ENCODE measurements around the gene SLC6A3.

Gene SLC6A3

DNA sequence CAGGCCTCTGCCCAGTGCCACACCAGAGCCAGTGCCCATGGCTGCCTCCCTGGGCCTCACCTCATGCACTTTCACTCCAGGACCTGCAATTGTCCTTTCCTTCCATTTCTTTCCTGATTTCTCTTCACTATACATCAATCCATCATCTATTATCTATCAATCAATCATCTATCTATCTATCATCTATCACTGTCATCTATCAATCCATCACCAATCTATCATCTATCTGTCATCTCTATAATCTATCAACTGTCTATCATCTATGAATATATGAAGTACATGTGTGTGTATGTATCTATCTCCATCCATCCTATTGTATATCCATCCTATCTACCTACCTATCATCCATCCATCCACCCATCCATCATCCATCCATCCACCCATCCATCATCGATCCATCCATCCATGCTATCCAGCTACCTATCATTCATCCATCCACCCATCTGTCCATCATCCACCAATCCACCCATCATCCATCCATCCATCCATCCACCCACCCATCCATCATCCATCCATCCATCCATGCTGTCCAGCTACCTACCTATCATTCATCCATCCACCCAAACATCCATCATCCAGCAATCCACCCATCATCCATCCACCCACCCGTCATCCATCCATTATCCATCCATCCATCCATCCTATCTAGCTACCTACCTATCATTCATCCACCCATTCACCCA lies 26.9 kb downstream of the SLC6A3 start:
- TF ChIP-seq, protein P1, sequence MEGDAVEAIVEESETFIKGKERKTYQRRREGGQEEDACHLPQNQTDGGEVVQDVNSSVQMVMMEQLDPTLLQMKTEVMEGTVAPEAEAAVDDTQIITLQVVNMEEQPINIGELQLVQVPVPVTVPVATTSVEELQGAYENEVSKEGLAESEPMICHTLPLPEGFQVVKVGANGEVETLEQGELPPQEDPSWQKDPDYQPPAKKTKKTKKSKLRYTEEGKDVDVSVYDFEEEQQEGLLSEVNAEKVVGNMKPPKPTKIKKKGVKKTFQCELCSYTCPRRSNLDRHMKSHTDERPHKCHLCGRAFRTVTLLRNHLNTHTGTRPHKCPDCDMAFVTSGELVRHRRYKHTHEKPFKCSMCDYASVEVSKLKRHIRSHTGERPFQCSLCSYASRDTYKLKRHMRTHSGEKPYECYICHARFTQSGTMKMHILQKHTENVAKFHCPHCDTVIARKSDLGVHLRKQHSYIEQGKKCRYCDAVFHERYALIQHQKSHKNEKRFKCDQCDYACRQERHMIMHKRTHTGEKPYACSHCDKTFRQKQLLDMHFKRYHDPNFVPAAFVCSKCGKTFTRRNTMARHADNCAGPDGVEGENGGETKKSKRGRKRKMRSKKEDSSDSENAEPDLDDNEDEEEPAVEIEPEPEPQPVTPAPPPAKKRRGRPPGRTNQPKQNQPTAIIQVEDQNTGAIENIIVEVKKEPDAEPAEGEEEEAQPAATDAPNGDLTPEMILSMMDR (IDR thresholded peaks at IDR 0.05; ENCODE audit: low read depth, low read length), result no peak
- H3K4me3 ChIP-seq (replicated peaks in 1 of 2; ENCODE audit: low read depth in 2 of 2, low read length in 2 of 2), result no peak overlapping the region
- no peak for DNase-seq (ENCODE audit: low read depth in 2 of 2)

DNA sequence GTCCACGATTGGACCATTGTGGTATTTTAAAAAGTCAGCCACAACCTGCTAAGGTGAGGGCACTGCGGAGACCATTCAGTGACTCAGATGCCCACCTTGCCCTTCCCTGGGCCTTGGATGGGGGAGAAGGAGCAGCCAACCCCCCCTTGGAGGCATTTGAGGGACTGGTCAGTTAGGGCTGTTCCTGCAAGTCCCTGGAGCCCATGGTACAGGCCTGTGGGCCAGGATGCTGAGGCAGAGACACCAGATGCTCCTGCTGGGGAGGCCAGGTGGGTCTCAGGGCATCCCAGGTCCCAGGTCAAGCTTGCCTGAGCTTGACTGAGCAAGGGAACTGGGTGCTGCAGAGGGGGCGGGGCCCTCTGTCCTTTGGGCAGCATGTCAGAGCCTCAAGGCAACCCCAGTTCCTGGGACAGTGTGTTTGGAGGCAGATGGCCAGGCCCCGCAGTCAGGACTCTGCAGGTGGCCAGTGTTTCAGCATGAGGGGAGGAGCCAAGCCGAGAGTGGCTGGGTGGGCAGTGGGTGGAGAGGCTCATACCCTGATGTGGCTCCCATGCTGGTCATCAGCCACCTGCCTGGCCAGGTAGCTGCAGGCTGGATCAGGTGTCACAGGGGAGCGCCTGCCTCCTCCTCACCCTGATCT lies 27.5 kb downstream of the SLC6A3 start:
- no peak overlapping the region for H3K4me3 ChIP-seq (replicated peaks in 1 of 2; ENCODE audit: low read depth in 2 of 2, low read length in 2 of 2)
- TF ChIP-seq, protein P1 (IDR thresholded peaks at IDR 0.05; ENCODE audit: low read depth, low read length), result no peak
- no peak for DNase-seq (ENCODE audit: low read depth in 2 of 2)

DNA sequence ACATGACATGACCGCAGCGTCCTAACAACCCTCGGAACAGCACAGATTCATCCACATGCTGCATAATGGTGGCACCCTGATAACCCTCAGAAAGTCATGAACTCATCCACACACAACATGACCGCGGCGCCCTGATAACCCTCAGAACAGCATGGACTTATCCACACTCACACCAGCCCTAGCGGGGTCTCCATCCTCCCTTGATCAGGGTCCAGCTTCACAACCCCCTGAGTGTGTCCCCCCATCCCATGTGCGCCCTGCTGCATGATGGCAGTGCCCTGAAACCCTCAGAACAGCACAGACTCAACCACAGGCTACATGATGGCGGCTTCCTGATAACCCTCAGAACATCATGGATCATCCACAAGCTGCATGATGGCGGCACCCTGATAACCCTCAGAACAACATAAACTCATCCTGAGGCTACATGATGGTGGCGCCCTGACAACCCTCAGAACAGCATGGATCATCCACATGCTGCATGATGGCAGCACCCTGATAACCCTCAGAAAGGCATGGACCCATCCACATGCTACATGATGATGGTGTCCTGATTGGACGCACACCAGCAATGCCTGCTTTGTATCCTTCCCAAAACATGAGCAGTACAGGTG lies 28.3 kb downstream of the SLC6A3 start:
- no peak for DNase-seq (ENCODE audit: low read depth in 2 of 2)
- TF ChIP-seq, protein P1 (IDR thresholded peaks at IDR 0.05; ENCODE audit: low read depth, low read length), result no peak
- H3K4me3 ChIP-seq (replicated peaks in 1 of 2; ENCODE audit: low read depth in 2 of 2, low read length in 2 of 2), result no peak overlapping the region

DNA sequence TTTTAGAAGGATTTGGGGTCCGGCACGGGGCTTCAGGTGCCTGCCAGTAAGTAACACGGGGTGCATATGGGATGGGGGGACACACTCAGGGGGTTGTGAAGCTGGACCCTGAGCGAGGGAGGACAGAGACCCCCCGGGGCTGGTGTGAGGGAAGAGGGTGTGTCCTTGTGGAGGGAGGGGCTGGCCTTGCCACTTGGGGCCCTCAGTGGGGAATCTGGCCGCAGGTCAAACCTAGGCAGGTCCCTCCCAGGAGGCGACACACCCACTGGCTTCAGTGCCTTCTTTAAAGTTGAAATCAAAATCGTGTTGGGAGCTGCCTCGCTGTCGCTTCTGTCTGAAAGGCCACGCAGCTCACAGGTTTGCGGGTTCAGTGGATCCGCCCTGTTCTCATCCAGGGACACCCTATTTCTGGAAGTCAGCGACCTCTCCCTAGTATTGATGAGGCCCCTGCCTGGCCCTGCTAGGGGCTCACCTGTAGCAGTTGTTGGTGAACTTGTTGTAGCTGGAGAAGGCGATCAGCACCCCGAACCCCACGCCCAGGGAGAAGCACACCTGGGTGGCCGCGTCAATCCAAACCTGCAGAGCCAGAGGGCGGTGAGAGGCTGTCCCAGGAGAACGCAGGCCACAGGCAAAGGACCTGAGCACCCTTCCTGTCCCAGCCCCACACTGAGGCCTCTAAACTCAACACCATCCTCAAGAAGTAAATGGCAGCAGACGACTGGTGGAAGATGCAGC lies 29.4 kb downstream of the SLC6A3 start:
- TF ChIP-seq, protein P1 (IDR thresholded peaks at IDR 0.05; ENCODE audit: low read depth, low read length), result no peak
- DNase-seq (ENCODE audit: low read depth in 2 of 2), result no peak
- H3K4me3 ChIP-seq (replicated peaks in 1 of 2; ENCODE audit: low read depth in 2 of 2, low read length in 2 of 2), result no peak overlapping the region

DNA sequence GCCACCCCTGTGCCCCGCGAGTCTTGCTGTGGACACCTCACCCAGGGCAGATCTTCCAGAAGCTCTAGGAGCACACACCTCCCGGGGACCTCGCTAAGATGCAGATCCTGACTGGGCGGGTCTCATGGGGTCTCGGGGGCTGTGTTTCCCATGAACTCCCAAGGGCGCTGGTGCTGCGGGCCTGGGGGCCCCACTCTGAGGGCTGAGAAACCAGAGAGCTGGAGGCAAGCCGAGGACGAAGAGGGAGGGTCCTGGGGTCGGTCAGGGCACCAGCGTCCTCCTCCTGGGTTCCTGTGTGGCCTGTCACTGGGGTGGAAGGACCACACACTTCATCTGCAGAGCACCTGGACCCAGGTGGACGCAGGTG lies 30.2 kb downstream of the SLC6A3 start:
- H3K4me3 ChIP-seq (replicated peaks in 1 of 2; ENCODE audit: low read depth in 2 of 2, low read length in 2 of 2), result no peak overlapping the region
- DNase-seq (ENCODE audit: low read depth in 2 of 2), result no peak
- TF ChIP-seq, protein P1 (IDR thresholded peaks at IDR 0.05; ENCODE audit: low read depth, low read length), result no peak

DNA sequence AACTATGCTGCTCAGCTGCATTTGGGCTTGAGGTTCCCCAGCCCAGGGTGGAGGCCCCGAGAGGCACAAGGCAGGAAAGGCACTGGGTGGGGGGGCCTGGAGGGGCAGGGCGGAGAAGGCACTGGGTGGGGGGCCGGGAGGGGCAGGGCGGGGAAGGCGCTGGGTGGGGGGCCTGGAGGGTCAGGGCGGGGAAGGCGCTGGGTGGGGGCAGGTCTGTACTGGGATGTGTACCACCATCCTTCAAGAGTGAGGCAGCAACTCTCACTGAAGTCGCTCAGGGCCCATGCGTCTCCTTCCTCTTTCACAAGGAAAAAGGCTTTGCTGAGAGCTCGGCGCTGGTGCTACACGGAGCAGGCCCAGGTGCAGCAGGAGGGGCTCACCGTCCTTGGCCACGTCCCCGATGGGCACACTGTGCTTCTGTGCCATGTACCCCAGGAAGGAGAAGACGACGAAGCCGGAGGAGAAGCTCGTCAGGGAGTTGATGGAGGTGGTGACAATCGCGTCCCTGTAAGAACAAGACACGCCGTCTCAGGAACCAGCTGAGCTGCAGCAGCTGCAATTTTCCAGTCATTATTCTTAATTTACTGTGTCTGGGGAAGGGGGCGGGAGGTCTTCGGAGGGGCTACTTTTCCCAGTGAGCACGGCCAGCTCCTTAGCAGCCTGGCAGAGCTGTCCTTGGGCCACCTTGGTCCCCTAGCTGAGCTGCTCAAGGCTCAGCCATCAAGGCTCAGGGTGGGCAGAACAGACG lies 30.8 kb downstream of the SLC6A3 start:
- TF ChIP-seq, protein P1 (IDR thresholded peaks at IDR 0.05; ENCODE audit: low read depth, low read length), result no peak
- DNase-seq (ENCODE audit: low read depth in 2 of 2), result no peak
- H3K4me3 ChIP-seq (replicated peaks in 1 of 2; ENCODE audit: low read depth in 2 of 2, low read length in 2 of 2), result no peak overlapping the region

Measured in cardiac fibroblast (primary cell).